Measurements from ENCODE around the gene TSPAN13. TPM values are rescaled to one million over a fixed set of nuclear protein-coding genes. Genes with fewer than 3 reads are reported as not detected.

Gene TSPAN13
- total and polyA plus RNA-seq, 2 donors (not counting 1 experiment from before 2014, with no cell fraction given): 2.5 to 2.8 TPM

GRCh38 chr7:16721541-16721940 lies 32.0 kb upstream of the TSPAN13 start:
- H3K4me3 ChIP-seq (replicated peaks in 1 of 4; ENCODE audit: control extremely low read depth in 1 of 4, insufficient read depth in 1 of 4, low read depth in 3 of 4, low read length in 4 of 4): no peak overlapping the region
- no peaks in the 10 kb centered on the region for H4K20me1 ChIP-seq (ENCODE audit: control insufficient read depth, extremely low read depth, insufficient read depth, low read length)
- H3K4me2 ChIP-seq (ENCODE audit: extremely low read depth, insufficient read depth, low read length): no peak overlapping the region
- H3K79me2 ChIP-seq (ENCODE audit: control insufficient read depth, insufficient read depth, low read length): no peaks in the 10 kb centered on the region
- no peaks in the 10 kb centered on the region for H3K36me3 ChIP-seq (ENCODE audit: control insufficient read depth, insufficient read depth, low read length)
- no peaks in the 10 kb centered on the region for H3K27me3 ChIP-seq (ENCODE audit: control insufficient read depth, insufficient read depth, low read length)
- DNase-seq (ENCODE audit: low read depth in 2 of 2): no peak
- TF ChIP-seq EZH2 (IDR thresholded peaks at IDR 0.05; ENCODE audit: low read length, missing control alignments) (no peak), CTCF (conservative IDR thresholded peaks at IDR 0.05 in 1 of 2, IDR thresholded peaks at IDR 0.05 in 1 of 2; ENCODE audit: low read depth in 1 of 2, low read length in 2 of 2) (no peak)
- no peak overlapping the region for H3K9ac ChIP-seq (ENCODE audit: insufficient read depth, low read length)
- no peak overlapping the region for H3K27ac ChIP-seq (ENCODE audit: insufficient read depth, low read length)
- no peaks in the 10 kb centered on the region for H3K9me3 ChIP-seq (ENCODE audit: control insufficient read depth, insufficient read depth, low read depth, low read length)
- H3K4me1 ChIP-seq (ENCODE audit: control insufficient read depth, extremely low read depth, insufficient read depth, low read length): no peaks in the 10 kb centered on the region
- no peak overlapping the region for H2AFZ ChIP-seq (ENCODE audit: low read length)

- TF ChIP-seq EZH2 (IDR thresholded peaks at IDR 0.05; ENCODE audit: low read length, missing control alignments) (no peak), CTCF (conservative IDR thresholded peaks at IDR 0.05 in 1 of 2, IDR thresholded peaks at IDR 0.05 in 1 of 2; ENCODE audit: low read depth in 1 of 2, low read length in 2 of 2) (no peak)
Measured at GRCh38 chr7:16724344-16724743, 29.2 kb upstream of the TSPAN13 start.

GRCh38 chr7:16726189-16726588 lies 27.4 kb upstream of the TSPAN13 start:
- Histone ChIP-seq H4K20me1 (ENCODE audit: control insufficient read depth, extremely low read depth, insufficient read depth, low read length) (no peaks in the 10 kb centered on the region), H3K9ac (ENCODE audit: insufficient read depth, low read length) (no peak overlapping the region), H3K4me2 (ENCODE audit: extremely low read depth, insufficient read depth, low read length) (no peak overlapping the region), H3K9me3 (ENCODE audit: control insufficient read depth, insufficient read depth, low read depth, low read length) (no peaks in the 10 kb centered on the region), H3K4me3 (replicated peaks in 1 of 4; ENCODE audit: control extremely low read depth in 1 of 4, insufficient read depth in 1 of 4, low read depth in 3 of 4, low read length in 4 of 4) (no peak overlapping the region), H3K27ac (ENCODE audit: insufficient read depth, low read length) (no peak overlapping the region), H3K36me3 (ENCODE audit: control insufficient read depth, insufficient read depth, low read length) (no peaks in the 10 kb centered on the region), H2AFZ (ENCODE audit: low read length) (no peak overlapping the region), H3K79me2 (ENCODE audit: control insufficient read depth, insufficient read depth, low read length) (no peaks in the 10 kb centered on the region), H3K4me1 (ENCODE audit: control insufficient read depth, extremely low read depth, insufficient read depth, low read length) (no peaks in the 10 kb centered on the region), H3K27me3 (ENCODE audit: control insufficient read depth, insufficient read depth, low read length) (no peaks in the 10 kb centered on the region)
- no peak for DNase-seq (ENCODE audit: low read depth in 2 of 2)
- TF ChIP-seq CTCF (conservative IDR thresholded peaks at IDR 0.05 in 1 of 2, IDR thresholded peaks at IDR 0.05 in 1 of 2; ENCODE audit: low read depth in 1 of 2, low read length in 2 of 2) (no peak), EZH2 (IDR thresholded peaks at IDR 0.05; ENCODE audit: low read length, missing control alignments) (no peak)

More at GRCh38 chr7:16724344-16724743, 29.2 kb upstream of the TSPAN13 start:
- no peaks in the 10 kb centered on the region for H3K79me2 ChIP-seq (ENCODE audit: control insufficient read depth, insufficient read depth, low read length)
- H3K9me3 ChIP-seq (ENCODE audit: control insufficient read depth, insufficient read depth, low read depth, low read length): no peaks in the 10 kb centered on the region
- no peak overlapping the region for H3K27ac ChIP-seq (ENCODE audit: insufficient read depth, low read length)
- H3K9ac ChIP-seq (ENCODE audit: insufficient read depth, low read length): no peak overlapping the region
- H3K4me2 ChIP-seq (ENCODE audit: extremely low read depth, insufficient read depth, low read length): no peak overlapping the region
- no peaks in the 10 kb centered on the region for H3K36me3 ChIP-seq (ENCODE audit: control insufficient read depth, insufficient read depth, low read length)
- H3K4me3 ChIP-seq (replicated peaks in 1 of 4; ENCODE audit: control extremely low read depth in 1 of 4, insufficient read depth in 1 of 4, low read depth in 3 of 4, low read length in 4 of 4): no peak overlapping the region
- no peak overlapping the region for H2AFZ ChIP-seq (ENCODE audit: low read length)
- H3K4me1 ChIP-seq (ENCODE audit: control insufficient read depth, extremely low read depth, insufficient read depth, low read length): no peaks in the 10 kb centered on the region
- no peak for DNase-seq (ENCODE audit: low read depth in 2 of 2)
- no peaks in the 10 kb centered on the region for H3K27me3 ChIP-seq (ENCODE audit: control insufficient read depth, insufficient read depth, low read length)
- H4K20me1 ChIP-seq (ENCODE audit: control insufficient read depth, extremely low read depth, insufficient read depth, low read length): no peaks in the 10 kb centered on the region
